ENCODE results near the gene ECEL1. TPM values are rescaled to one million over a fixed set of nuclear protein-coding genes. Genes with fewer than 3 reads are reported as not detected.

The ECEL1 gene
- total and polyA plus RNA-seq, 2 experiments from 2014 or later, result 6.7 to 17.5 TPM

- Histone ChIP-seq H3K4me1 (ENCODE audit: insufficient read depth) (no peaks in the 10 kb centered on the region), H4K20me1 (replicated peaks; ENCODE audit: insufficient read depth) (no peaks in the 10 kb centered on the region), H3K4me3 (no peak overlapping the region), H3K9me2 (ENCODE audit: insufficient read depth) (no peaks in the 10 kb centered on the region), H3K36me3 (ENCODE audit: insufficient read depth) (no peaks in the 10 kb centered on the region), H2AFZ (no peak overlapping the region), H3K27ac (ENCODE audit: low read depth) (no peak overlapping the region), H3K27me3 (ENCODE audit: insufficient read depth) (no peaks in the 10 kb centered on the region), H3K4me2 (no peak overlapping the region), H3F3A (replicated peaks; ENCODE audit: low read depth) (no peaks in the 10 kb centered on the region), H3K79me2 (replicated peaks; ENCODE audit: insufficient read depth) (no peaks in the 10 kb centered on the region)
- no peak for DNase-seq (ENCODE audit: low spot score)
- Mint-ChIP-seq H3K36me3 (ENCODE audit: low read depth) (no peaks in the 10 kb centered on the region), H3K9me3 (no peaks in the 10 kb centered on the region), H3K27me3 (ENCODE audit: insufficient read depth, low read depth, poor library complexity) (peaks cover 13% of the 10 kb centered on the region), H3K4me1 (no peaks in the 10 kb centered on the region; the same call in 2 of the 3 replicates), H3K27ac (no peak overlapping the region), H3K4me3 (no peak overlapping the region)
- no peak for ATAC-seq
- TF ChIP-seq REST (IDR thresholded peaks at IDR 0.05; ENCODE audit: unreplicated experiment), result no peak
- no peak for TF ChIP-seq CREB1 (CRISPR knock-in tag; IDR thresholded peaks at IDR 0.05; ENCODE audit: low read depth)
- no peak for TF ChIP-seq ZNF331 (CRISPR knock-in tag; IDR thresholded peaks at IDR 0.05; ENCODE audit: low read depth)
- no peak for TF ChIP-seq JUNB (IDR thresholded peaks at IDR 0.05; ENCODE audit: unreplicated experiment)
- no peak for TF ChIP-seq EZH2phosphoT487 (IDR thresholded peaks at IDR 0.05; ENCODE audit: unreplicated experiment)
- TF ChIP-seq CTCF (conservative IDR thresholded peaks at IDR 0.05; ENCODE audit: low read depth in 2 of 2), result no peak
- TF ChIP-seq POLR2AphosphoS5 (IDR thresholded peaks at IDR 0.05; ENCODE audit: low read depth), result no peak
- TF ChIP-seq STAT1 (IDR thresholded peaks at IDR 0.05; ENCODE audit: unreplicated experiment), result no peak
- TF ChIP-seq EZH2 (IDR thresholded peaks at IDR 0.05; ENCODE audit: low read depth, unreplicated experiment), result no peak
- TF ChIP-seq ETS1 (IDR thresholded peaks at IDR 0.05), result no peak
- TF ChIP-seq ZNF462 (CRISPR knock-in tag; IDR thresholded peaks at IDR 0.05), result no peak
- no peak for TF ChIP-seq NANOG (IDR thresholded peaks at IDR 0.05; ENCODE audit: borderline replicate concordance)
- no peak for TF ChIP-seq ZNF114 (CRISPR knock-in tag; IDR thresholded peaks at IDR 0.05)
Observed at GRCh38 chr2:232454630-232455029, 33.0 kb downstream of the ECEL1 start.
